ENCODE data around the gene SDHAF3.

GRCh38 chr7:97166308-97166707 lies 48.8 kb downstream of the SDHAF3 start:
- no peak for TF ChIP-seq CTCF (IDR thresholded peaks at IDR 0.05; ENCODE audit: low read depth, low read length, poor library complexity, severe bottlenecking)
- no peak for TF ChIP-seq EZH2phosphoT487 (IDR thresholded peaks at IDR 0.05; ENCODE audit: borderline replicate concordance, low read length)
